WTC11 (cell line): ENCODE measurements around the gene SERPINF2. TPM values are rescaled to one million over a fixed set of nuclear protein-coding genes. Genes with fewer than 3 reads are reported as not detected.
A peak's percentile ranks its signal among the peaks of the same experiment; 100 is the strongest.

ENCODE experiments used
- ATAC-seq: fragments of 200-7000 bp; cut with Tn5 transposase; 2 replicates; pipeline ENCODE4 v1.10.0; 2021; ENCODE audit warnings: mild to moderate bottlenecking, moderate library complexity
- CTCF ChIA-PET: fragments of 300-600 bp; sonication (Branson Sonifier 250); formaldehyde crosslinking; loops from one replicate; lab custom pipeline; 2021; ENCODE audit warnings: antibody characterized with exemption; lab: Charles Lee
- POLR2A ChIA-PET: fragments of 350-600 bp; sonication (Branson Sonifier 250); formaldehyde crosslinking; loops from one replicate; lab custom pipeline; 2021; ENCODE audit warnings: antibody characterized with exemption; lab: Charles Lee
- DNase-seq: peaks from one replicate; pipeline ENCODE4 v3.0.0; 2021; ENCODE audit warnings: low spot score
- H3K27ac Mint-ChIP-seq: 2 replicates; pipeline ENCODE4 v1.8.0; 2021; ENCODE audit warnings: mixed read lengths
- H3K27me3 Mint-ChIP-seq: 2 replicates; pipeline ENCODE4 v1.8.0; 2021; ENCODE audit warnings: low read depth, mild to moderate bottlenecking, moderate library complexity, mixed read lengths
- H3K36me3 Mint-ChIP-seq: 2 replicates; pipeline ENCODE4 v1.8.0; 2021; ENCODE audit warnings: mixed read lengths
- H3K4me1 Mint-ChIP-seq: 2 replicates; pipeline ENCODE4 v1.8.0; 2022; ENCODE audit warnings: mixed read lengths
- H3K4me3 Mint-ChIP-seq: 2 replicates; pipeline ENCODE4 v1.8.0; 2021; ENCODE audit warnings: mild to moderate bottlenecking, moderate library complexity, mixed read lengths
- H3K9me3 Mint-ChIP-seq: 2 replicates; pipeline ENCODE4 v1.8.0; 2021; ENCODE audit warnings: mixed read lengths
- CBFB ChIP-seq: sonication (generic); formaldehyde crosslinking; IDR thresholded peaks from 2 replicates; pipeline ENCODE4 v1.8.1; 2022; ENCODE audit warnings: mild to moderate bottlenecking, low read depth, missing genetic modification reagents
- CREM ChIP-seq: sonication (generic); formaldehyde crosslinking; IDR thresholded peaks from 2 replicates; pipeline ENCODE4 v1.8.1; 2022; ENCODE audit warnings: mild to moderate bottlenecking, missing genetic modification reagents, moderate library complexity
- FOXP1 ChIP-seq: sonication (generic); formaldehyde crosslinking; IDR thresholded peaks from 2 replicates; pipeline ENCODE4 v1.8.0; 2022; ENCODE audit warnings: missing genetic modification reagents, mild to moderate bottlenecking, moderate library complexity, borderline replicate concordance
- NR1H2 ChIP-seq: sonication (generic); formaldehyde crosslinking; IDR thresholded peaks from 2 replicates; pipeline ENCODE4 v1.9.0; 2021; ENCODE audit warnings: mild to moderate bottlenecking, moderate library complexity, missing genetic modification reagents
- NR3C1 ChIP-seq: sonication (generic); formaldehyde crosslinking; conservative IDR thresholded peaks from 2 replicates; pipeline ENCODE4 v1.8.1; 2023; ENCODE audit warnings: low read depth, mild to moderate bottlenecking, missing genetic modification reagents
- SP1 ChIP-seq: sonication (generic); formaldehyde crosslinking; conservative IDR thresholded peaks from 2 replicates; pipeline ENCODE4 v1.8.1; 2022; ENCODE audit warnings: missing genetic modification reagents
- ZNF121 ChIP-seq: sonication (generic); formaldehyde crosslinking; IDR thresholded peaks from 2 replicates; pipeline ENCODE4 v1.8.0; 2023; ENCODE audit warnings: missing genetic modification reagents
- ZNF232 ChIP-seq: sonication (generic); formaldehyde crosslinking; IDR thresholded peaks from 2 replicates; pipeline ENCODE4 v1.8.0; 2022; ENCODE audit warnings: mild to moderate bottlenecking, missing genetic modification reagents
- ZNF263 ChIP-seq: sonication (generic); formaldehyde crosslinking; IDR thresholded peaks from 2 replicates; pipeline ENCODE4 v1.8.1; 2022; ENCODE audit warnings: low read depth, mild to moderate bottlenecking, moderate library complexity, missing genetic modification reagents
- ZNF416 ChIP-seq: fragments of 250-450 bp; sonication (Bioruptor Pico); IDR thresholded peaks from 2 replicates; pipeline ENCODE4 v1.9.0; 2021; ENCODE audit warnings: mild to moderate bottlenecking, inconsistent platforms
- total RNA-seq: library from RNA; stranded (reverse); gene quantifications from 3 replicates; pipeline ENCODE4 v1.2.3, GENCODE V29; 2021
- TF ChIP-seq, protein P1 (sequence below): sonication (generic); formaldehyde crosslinking; IDR thresholded peaks from 2 replicates; pipeline ENCODE4 v1.8.1; 2022; ENCODE audit warnings: mild to moderate bottlenecking, missing genetic modification reagents, moderate library complexity, borderline replicate concordance
- TF ChIP-seq, protein P2 (sequence below): sonication (generic); formaldehyde crosslinking; IDR thresholded peaks from 2 replicates; pipeline ENCODE4 v1.8.0; 2022; ENCODE audit warnings: mild to moderate bottlenecking, missing genetic modification reagents
- TF ChIP-seq, protein P3 (sequence below): fragments of 250-450 bp; sonication (Bioruptor Pico); IDR thresholded peaks from 2 replicates; pipeline ENCODE4 v1.9.0; 2021; ENCODE audit warnings: mild to moderate bottlenecking
- TF ChIP-seq, protein P4 (sequence below): fragments of 250-450 bp; sonication (Bioruptor Pico); conservative IDR thresholded peaks from 2 replicates; pipeline ENCODE4 v1.9.0; 2021; ENCODE audit warnings: mild to moderate bottlenecking
- TF ChIP-seq, protein P5 (sequence below): fragments of 200-600 bp; IDR thresholded peaks from 2 replicates; pipeline ENCODE4 v1.8.0; 2022; ENCODE audit warnings: antibody characterized with exemption
- TF ChIP-seq, protein P6 (sequence below): sonication (generic); formaldehyde crosslinking; IDR thresholded peaks from 2 replicates; pipeline ENCODE4 v1.8.1; 2023; ENCODE audit warnings: mild to moderate bottlenecking, missing genetic modification reagents, moderate library complexity

SERPINF2 gene
- total RNA-seq, 1 experiment from 2014 or later: 1.6 TPM

DNA sequence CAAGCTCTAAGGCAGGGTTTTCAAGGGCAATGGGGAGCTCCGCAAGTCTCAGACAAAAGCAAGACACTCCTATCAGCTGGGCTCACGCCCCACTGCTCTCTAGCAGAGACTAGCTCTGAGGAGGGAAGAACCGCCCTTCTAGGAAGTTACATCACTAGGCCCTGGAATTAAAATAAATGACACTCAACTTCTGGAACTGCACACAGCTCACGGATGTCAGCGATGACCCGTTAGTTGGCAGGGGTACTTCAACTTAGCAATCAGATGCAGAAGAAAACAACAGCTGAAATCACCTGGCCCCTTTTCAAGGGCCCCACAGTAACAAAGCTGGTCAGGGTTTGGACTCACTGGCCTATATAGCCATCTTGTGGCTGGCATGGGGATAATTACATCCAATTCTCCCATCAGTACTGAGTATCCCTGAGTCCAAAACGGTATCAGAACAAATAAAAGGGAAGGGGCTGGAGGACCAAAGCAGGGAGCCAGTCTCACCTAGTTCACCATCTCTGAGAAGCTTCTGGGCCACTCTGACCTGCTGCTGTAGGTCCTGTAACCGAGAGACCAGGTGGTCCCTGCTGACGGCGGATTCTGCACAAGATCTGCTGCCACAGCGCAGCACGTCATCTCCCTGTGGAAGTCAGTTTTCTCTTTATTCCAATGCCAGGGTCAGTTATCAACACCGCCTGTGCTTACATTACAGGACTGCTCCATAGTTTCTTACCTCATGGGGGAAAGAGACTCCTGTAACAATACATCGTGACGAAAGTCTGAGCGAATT, 41.4 kb downstream of the SERPINF2 start:
- Mint-ChIP-seq H3K27me3 (no peaks in the 10 kb centered on the region), H3K4me3 (no peak overlapping the region), H3K27ac (peak overlapping the region; percentile 69), H3K36me3 (peaks cover 64% of the 10 kb centered on the region), H3K9me3 (no peaks in the 10 kb centered on the region), H3K4me1 (no peaks in the 10 kb centered on the region)
- POLR2A ChIA-PET: interaction anchor here (1.0 to 1.3 kb wide), 3 partner anchors 13 to 70 kb away, joined by 4 to 10 read pairs (median 4); no protein-coding TSS in a partner anchor
- TF ChIP-seq, protein P1, sequence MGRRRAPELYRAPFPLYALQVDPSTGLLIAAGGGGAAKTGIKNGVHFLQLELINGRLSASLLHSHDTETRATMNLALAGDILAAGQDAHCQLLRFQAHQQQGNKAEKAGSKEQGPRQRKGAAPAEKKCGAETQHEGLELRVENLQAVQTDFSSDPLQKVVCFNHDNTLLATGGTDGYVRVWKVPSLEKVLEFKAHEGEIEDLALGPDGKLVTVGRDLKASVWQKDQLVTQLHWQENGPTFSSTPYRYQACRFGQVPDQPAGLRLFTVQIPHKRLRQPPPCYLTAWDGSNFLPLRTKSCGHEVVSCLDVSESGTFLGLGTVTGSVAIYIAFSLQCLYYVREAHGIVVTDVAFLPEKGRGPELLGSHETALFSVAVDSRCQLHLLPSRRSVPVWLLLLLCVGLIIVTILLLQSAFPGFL (CRISPR knock-in tag): no peak
- TF ChIP-seq, protein P2, sequence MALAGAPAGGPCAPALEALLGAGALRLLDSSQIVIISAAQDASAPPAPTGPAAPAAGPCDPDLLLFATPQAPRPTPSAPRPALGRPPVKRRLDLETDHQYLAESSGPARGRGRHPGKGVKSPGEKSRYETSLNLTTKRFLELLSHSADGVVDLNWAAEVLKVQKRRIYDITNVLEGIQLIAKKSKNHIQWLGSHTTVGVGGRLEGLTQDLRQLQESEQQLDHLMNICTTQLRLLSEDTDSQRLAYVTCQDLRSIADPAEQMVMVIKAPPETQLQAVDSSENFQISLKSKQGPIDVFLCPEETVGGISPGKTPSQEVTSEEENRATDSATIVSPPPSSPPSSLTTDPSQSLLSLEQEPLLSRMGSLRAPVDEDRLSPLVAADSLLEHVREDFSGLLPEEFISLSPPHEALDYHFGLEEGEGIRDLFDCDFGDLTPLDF (CRISPR knock-in tag): no peak
- TF ChIP-seq, protein P3, sequence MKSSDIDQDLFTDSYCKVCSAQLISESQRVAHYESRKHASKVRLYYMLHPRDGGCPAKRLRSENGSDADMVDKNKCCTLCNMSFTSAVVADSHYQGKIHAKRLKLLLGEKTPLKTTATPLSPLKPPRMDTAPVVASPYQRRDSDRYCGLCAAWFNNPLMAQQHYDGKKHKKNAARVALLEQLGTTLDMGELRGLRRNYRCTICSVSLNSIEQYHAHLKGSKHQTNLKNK (CRISPR knock-in tag): no peak
- TF ChIP-seq, protein P4, sequence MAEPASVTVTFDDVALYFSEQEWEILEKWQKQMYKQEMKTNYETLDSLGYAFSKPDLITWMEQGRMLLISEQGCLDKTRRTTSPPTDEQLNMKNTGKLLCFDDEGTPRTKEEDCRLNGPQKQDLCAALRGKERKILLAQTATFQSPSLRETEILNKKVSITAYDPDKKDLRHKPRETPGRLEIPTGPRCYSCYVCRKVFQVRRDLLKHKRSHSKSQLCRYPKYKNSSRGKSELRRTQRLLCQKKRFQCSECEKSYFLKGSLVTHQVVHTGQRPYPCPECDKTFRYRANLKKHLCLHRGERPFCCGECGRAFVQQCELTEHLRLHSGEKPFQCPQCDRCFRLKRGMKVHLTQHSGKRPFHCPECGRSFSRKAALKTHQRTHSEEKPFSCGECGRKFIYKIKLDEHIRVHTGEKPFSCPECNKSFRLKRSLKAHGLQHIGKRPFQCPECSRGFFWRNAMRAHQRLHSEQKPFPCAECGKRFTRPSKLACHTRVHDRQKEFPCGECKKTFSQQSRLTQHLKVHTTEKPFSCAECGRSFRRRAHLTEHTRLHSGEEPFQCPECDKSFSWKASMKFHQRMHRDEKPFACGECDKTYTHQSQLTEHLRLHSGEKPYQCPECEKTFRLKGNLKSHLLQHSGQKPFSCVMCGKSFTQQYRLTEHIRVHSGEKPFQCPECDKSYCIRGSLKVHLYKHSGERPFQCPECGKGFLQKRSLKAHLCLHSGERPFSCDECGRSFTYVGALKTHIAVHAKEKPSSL (CRISPR knock-in tag): no peak
- TF ChIP-seq CREM (no peak), NR1H2 (no peak), CBFB (no peak), ZNF263 (CRISPR knock-in tag) (no peak), ZNF121 (peak; percentile 19; the same call in 1 of the 2 replicates)
- TF ChIP-seq, protein P5, sequence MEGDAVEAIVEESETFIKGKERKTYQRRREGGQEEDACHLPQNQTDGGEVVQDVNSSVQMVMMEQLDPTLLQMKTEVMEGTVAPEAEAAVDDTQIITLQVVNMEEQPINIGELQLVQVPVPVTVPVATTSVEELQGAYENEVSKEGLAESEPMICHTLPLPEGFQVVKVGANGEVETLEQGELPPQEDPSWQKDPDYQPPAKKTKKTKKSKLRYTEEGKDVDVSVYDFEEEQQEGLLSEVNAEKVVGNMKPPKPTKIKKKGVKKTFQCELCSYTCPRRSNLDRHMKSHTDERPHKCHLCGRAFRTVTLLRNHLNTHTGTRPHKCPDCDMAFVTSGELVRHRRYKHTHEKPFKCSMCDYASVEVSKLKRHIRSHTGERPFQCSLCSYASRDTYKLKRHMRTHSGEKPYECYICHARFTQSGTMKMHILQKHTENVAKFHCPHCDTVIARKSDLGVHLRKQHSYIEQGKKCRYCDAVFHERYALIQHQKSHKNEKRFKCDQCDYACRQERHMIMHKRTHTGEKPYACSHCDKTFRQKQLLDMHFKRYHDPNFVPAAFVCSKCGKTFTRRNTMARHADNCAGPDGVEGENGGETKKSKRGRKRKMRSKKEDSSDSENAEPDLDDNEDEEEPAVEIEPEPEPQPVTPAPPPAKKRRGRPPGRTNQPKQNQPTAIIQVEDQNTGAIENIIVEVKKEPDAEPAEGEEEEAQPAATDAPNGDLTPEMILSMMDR: 0 out of 2 replicates have a peak, but pooled peaks have one; percentile 15
- CTCF ChIA-PET: interaction anchor here (0.5 to 4.2 kb wide), 19 partner anchors 9 to 135 kb away, joined by 3 to 64 read pairs (median 6); partner anchors contain the start of genes RILP, RPA1, SERPINF1 and SMYD4
- ATAC-seq (peak; percentile 86), DNase-seq (no peak)

DNA sequence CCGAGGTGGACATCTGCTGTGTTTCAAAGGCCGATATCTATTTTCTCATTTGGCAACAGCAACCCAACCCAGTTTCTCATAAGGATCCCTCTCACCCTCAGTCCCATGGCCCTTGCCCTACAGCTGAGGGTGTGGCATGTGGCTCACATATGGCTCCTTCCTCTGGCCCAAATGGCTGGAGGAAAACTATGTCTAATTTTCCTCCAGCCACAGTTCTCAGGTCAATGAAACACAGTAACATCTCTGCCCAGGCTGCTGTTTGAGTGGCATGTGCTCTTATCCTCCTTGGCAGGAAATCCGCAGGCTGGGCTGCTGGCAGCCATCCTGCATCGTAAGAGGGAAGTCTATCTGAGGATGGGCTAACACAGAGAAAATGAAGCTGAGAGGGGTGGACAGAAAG, 43.3 kb downstream of the SERPINF2 start:
- ChIA-PET POLR2A (interaction anchor here (0.7 kb wide), 1 partner anchor 71 kb away, joined by 4 read pairs; no protein-coding TSS in a partner anchor), CTCF (interaction anchor here (4.2 kb wide), 1 partner anchor 71 kb away, joined by 64 read pairs; no protein-coding TSS in a partner anchor)
- no peaks in the 10 kb centered on the region for H3K27me3 Mint-ChIP-seq
- H3K9me3 Mint-ChIP-seq: no peaks in the 10 kb centered on the region
- H3K36me3 Mint-ChIP-seq: peaks cover 56% of the 10 kb centered on the region
- DNase-seq: no peak
- TF ChIP-seq ZNF416 (CRISPR knock-in tag) (no peak), SP1 (no peak), NR1H2 (no peak), FOXP1 (CRISPR knock-in tag) (no peak), ZNF232 (no peak), NR3C1 (CRISPR knock-in tag) (no peak)
- TF ChIP-seq, protein P6, sequence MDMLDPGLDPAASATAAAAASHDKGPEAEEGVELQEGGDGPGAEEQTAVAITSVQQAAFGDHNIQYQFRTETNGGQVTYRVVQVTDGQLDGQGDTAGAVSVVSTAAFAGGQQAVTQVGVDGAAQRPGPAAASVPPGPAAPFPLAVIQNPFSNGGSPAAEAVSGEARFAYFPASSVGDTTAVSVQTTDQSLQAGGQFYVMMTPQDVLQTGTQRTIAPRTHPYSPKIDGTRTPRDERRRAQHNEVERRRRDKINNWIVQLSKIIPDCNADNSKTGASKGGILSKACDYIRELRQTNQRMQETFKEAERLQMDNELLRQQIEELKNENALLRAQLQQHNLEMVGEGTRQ: no peak
- TF ChIP-seq, protein P4 (CRISPR knock-in tag): no peak
- ATAC-seq: no peak
- H3K27ac Mint-ChIP-seq: 0 out of 2 replicates have a peak overlapping the region, but pooled peaks have one; percentile 46
- H3K4me1 Mint-ChIP-seq: no peaks in the 10 kb centered on the region
- no peak overlapping the region for H3K4me3 Mint-ChIP-seq
